GM21825 (cell line): ENCODE measurements around the gene PDLIM5.
"Not testable (repeated sequence)": the region's sequence is repeated elsewhere in the genome, so short reads cannot be mapped to it uniquely, and the experiment has no call there.

Experiments
- ATAC-seq: cut with Tn5 transposase; IDR thresholded peaks from one replicate; pipeline ENCODE4 v1.9.1; 2021; ENCODE audit warnings: mild to moderate bottlenecking, moderate library complexity; ENCODE audit not compliant: unreplicated experiment

The PDLIM5 gene

DNA sequence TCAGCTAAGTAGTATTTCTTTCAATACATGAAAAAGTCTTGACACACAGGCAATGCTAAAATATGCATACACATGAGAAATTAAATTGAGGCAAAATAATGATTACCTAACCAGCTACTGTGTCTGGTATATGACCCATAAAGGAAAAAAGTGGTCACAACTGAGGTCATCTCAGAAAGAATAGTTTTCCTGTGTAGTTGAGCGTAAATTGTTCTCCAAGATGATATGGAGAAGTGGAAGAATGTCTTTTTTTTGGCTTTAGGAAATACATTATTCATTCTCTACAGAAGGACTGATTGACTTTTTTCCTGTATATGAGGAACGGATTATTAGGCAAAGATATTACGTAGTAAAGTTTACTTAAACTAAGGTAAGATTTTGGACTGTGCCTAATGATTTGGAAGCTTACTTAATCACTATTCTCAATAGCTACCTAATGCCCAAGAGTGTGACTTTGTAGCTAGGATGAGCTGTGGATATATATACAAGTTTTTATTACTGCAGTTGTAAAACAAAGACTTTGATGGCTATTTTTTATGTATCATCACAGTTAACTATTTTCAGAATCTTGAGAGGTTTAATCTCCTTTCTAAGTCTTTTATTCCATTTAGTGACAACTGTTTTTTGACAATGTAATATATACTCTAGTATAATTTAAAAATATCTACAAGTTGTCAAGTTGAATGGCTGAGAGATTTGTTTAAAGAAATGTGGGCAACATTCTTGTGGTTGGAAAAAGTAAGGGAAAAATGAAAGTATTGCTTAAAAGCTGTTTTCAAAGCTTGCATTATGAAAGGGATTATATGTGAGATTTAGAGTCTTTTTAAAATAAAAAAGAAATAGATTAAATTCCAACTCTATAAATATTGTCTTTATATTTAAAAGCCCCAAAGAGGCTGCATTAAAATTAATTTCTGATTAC is 100.2 kb downstream of the PDLIM5 start:
- no peak for ATAC-seq

DNA sequence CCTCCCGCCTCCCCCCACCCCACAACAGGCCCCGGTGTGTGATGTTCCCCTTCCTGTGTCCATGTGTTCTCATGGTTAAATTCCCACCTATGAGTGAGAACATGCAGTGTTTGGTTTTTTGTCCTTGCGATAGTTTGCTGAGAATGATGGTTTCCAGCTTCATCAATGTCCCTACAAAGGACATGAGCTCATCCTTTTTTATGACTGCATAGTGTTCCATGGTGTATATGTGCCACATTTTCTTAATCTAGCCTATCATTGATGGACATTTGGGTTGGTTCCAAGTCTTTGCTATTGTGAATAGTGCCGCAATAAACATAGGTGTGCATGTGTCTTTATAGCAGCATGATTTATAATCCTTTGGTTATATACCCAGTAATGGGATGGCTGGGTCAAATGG is 104.3 kb downstream of the PDLIM5 start:
- not testable (repeated sequence) for ATAC-seq

DNA sequence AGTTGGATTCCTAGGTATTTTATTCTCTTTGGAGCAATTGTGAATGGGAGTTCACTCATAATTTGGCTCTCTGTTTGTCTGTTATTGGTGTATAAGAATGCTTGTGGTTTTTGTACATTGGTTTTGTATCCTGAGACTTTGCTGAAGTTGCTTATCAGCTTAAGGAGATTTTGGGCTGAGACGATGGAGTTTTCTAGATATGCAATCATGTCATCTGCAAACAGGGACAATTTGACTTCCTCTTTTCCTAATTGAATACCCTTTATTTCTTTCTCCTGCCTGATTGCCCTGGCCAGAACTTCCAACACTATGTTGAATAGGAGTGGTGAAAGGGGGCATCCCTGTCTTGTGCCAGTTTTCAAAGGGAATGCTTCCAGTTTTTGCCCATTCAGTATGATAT is 105.9 kb downstream of the PDLIM5 start:
- not testable (repeated sequence) for ATAC-seq

DNA sequence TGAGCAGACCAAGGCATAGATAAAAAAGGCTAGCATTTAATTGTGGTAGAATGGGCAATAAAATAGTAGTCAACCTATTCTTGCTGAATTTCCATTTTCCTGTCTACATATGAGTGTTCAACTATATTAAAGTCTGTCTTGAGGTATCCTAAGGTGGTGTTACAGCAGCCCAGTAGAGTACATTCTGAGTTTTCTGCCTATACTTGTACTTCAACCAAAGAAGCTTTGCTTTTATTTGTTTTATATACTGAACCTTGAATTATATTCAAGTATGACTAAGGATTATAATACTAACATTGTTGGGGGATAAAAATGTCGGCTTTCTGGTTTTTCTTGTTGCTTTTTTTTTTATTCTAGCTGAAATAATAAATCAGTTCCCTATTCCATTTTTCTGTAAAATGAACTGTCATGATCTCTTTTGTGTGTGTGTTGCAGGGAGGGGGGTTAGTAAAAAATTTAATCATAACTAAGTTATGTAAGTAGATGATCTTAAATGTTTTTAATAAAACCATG is 106.7 kb downstream of the PDLIM5 start:
- no peak for ATAC-seq

DNA sequence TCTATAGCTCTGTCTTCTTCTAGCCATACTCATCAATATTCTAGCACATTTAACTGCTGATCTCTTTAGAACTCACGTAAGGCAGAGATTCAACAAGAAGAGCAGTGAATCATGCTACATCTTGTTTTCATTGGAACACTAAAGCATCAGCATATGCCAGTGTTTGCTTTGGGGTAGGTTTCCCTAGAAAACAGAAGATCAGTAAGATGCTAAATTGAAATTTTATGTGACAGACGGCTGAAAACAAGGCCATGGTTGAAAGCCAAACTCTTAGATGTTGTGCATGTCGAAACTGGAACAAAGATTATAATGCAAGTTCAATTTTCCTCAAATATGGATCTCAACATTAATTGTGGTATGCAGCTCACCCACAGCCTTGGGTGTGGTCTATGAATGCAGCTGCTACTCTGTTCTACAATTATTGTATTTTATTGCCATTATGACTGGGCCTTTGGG is 107.6 kb downstream of the PDLIM5 start:
- ATAC-seq: no peak

DNA sequence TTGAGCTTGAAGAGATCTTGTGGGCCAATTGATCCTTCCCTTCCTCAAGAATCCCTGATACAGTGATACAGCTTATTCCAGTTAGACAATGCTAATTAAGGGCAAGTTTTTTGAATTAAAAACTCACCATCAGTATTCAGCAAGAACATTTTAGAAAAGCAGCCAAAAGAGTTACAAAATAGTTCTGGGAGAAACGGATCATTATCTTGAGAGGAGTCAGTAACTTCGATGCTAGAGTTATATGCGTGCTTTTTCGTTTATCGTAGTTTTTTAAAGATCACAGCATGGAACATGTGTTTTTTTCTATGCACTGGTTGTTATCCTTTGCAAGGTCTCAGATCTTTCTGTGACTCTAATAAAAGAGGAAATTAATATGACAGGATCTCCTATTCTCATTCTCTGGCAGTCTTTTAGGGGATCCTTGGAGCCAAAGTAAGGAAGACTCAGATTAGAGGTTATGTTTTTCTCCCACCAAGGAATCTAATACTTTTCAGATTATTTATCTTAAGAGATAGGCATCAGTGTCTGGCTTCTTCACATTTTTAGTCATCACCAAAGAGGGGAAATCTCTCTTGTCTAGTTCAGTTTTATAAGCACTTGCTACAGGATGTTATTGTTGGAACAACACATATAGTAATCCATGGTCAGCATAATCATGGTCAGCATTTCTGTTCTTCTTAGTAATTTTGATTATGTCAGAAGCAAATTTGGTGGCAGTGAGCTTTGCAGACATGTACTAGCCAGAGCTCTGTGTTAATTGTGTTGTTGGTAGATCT is 109.7 kb downstream of the PDLIM5 start:
- no peak for ATAC-seq

DNA sequence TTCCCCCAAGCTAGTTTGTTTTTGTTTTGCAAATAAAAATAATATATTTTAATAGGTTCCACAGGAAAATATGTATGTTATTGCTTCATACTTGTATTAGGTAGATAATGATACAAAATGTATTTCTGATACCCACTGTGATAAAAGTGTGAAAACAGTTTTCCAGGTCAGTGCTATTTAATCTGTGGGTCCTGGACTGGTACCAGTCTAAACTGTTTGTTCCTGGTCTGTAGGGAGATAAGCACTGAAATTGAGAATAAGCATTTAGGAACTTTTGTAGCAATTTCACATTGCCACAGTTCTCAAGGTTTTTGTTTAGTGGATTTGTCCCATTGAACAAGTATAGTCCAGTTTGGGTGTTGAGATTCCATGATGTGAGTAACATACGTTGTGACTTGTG is 110.5 kb downstream of the PDLIM5 start:
- ATAC-seq: no peak

DNA sequence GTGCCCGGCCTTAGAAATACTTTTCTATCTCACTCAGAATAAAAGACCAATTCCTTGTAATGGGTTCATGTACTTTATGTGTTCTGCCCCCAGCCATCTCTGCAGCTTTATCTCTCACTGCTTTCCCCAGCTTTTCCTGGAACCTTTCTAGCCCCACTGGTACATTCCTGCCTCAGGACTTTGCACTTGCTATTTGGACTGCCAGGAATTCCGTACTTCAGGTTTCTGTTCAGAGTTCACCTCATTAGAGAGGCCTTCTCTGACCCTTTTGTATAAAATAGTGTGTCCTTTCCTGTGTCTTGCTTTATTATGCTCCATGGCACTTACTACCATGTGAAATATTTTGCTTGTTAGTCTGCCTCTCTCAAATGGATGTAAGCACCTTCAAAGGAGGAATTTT is 112.5 kb downstream of the PDLIM5 start:
- no peak for ATAC-seq

DNA sequence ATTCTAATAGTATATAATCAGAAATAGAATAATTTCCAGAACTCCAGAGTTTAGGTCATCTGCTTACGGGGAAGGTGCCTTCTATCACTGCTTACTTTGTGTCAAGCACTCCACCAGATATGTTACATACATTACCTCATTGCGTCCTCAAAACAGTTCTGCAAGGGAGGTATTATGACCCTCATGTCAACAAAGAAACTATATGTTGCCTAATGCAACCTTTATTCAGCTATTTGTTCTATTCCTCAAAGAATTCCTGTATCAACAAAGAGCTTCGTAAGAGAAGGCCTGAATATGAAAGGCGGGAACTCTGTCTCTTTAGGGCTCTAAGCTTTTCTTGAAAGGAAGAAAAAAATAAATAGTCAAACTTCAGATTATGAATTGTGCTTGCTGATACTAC is 114.7 kb downstream of the PDLIM5 start:
- no peak for ATAC-seq

DNA sequence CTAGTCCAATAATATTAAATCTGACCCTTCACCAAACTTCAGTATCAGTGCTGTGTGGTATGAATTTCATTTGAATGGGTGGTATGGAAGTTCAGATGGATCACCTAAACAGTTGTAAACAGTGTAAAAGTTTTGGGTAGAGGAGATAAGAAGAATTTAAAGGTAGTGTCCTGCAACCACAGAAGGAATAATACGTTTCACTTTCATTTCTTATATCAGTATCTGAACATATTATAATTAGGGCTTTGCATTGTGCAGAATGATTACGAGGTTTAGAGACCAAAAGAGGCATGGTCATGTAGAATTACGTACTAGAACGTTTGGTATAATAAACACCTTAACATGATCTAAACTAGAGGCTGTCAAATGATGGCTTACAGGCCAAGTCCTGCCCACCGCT is 116.1 kb downstream of the PDLIM5 start:
- ATAC-seq: peak; percentile 74

DNA sequence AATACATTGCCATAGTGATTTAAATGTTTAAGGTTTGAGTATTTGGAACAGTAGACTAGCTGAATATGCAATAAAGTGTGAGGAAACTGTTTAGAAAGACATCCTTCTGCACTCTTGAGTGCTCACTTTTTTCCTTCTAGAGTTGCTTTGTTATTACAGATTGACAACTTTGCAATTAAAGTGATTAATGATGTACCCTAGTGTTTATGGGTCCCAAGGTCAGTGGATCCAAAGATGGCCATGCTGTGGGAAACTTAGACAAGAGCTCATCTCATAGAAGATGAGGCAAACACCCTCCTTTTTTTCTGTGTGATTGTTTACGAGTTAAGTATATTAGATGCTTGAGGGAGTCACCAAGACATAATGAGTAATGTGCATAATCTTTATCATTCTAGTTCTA is 118.8 kb downstream of the PDLIM5 start:
- no peak for ATAC-seq

DNA sequence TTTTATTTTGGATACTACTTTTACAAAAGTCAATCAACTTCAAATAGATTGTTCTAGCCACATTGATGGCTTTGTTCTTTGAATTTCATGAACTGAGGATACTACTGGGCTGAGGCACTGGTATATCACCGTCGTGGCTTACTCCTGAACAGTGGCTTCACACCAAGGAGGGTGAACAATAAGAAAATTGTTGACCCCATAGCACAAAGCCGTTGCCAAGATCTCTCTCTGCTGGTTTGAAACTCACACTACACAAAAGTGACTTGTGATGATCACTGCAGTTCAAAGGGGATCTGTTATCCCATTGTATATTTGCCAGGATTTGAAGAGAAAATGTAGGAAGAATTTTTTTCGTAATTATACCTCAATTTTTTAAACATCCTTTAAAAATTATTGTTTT is 119.6 kb downstream of the PDLIM5 start:
- no peak for ATAC-seq

DNA sequence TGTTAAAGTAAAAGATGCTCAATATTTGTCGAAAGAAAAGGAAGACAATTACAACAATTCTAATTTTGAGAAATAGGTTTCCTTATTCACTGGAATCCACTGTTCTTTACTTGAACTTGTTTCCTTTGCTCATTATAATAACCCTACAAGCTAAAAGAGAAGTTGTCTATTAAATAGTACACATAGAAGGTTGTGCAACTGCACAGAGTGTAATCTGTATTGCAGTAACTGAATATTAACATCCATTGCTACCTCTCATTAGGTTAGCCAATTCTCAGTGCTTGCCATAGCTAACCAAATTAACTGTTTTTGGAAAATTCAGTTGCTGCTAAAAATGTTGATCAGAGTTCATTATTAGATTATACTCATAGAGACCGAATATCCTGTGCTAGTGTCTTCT is 120.0 kb downstream of the PDLIM5 start:
- no peak for ATAC-seq

DNA sequence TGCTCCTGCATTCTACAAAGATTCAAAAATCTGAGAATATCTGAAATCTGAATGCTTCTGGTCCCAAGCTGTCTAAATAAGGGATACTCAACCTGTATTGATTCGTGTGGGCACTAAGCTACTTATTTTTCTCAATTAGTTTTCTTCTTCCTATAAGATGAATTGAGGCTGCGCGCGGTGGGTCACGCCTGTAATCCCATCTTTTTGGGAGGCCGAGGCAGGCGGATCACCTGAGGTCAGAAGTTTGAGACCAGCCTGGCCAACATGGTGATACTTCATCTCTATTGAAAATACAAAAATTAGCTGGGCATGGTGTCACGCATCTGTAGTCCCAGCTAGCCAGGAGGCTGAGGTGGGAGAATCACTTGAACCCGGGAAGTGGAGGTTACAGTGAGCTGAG is 122.3 kb downstream of the PDLIM5 start:
- ATAC-seq: no peak

DNA sequence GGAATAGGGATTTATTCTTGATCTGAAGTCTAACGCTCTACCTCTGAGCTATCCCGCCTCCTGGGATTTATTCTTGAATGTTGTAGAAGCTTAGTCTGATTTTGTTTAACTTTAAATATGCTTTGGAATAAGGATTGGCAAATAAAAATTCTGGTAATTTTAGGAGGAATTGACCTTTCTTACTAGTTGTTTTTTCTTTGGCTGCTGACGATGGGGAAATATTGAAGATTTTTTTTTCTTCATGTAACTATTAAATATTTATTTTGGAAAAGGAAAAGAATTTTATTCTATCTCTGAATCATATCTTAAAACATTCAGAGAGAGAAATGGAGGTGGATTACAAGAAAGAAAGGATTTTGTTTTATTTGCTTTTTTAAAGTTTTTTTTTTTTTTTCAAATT is 122.9 kb downstream of the PDLIM5 start:
- ATAC-seq: no peak

DNA sequence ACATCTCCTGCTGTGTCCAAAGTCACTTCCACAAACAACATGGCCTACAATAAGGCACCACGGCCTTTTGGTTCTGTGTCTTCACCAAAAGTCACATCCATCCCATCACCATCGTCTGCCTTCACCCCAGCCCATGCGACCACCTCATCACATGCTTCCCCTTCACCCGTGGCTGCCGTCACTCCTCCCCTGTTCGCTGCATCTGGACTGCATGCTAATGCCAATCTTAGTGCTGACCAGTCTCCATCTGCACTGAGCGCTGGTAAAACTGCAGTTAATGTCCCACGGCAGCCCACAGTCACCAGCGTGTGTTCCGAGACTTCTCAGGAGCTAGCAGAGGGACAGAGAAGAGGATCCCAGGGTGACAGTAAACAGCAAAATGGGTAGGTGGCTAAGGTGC is 123.9 kb downstream of the PDLIM5 start:
- ATAC-seq: no peak

DNA sequence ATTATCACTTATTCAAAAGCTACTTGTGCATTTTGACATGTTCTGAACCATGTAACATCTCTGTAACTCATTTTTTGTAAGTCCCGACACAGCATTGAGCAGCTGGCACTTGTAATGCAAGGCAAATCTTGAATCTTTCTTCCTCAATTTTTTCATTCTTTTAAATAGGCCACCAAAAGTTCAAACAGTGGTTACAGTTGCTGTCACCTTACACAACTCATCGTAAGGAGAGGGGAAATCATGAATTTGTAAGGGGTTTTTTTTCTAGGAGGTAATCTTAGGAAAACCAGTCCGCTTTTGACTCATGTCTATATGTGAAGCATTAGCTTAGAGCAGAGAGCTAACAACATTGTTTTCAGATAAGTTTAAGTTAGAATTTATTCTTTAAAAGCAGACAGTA is 124.5 kb downstream of the PDLIM5 start:
- no peak for ATAC-seq

DNA sequence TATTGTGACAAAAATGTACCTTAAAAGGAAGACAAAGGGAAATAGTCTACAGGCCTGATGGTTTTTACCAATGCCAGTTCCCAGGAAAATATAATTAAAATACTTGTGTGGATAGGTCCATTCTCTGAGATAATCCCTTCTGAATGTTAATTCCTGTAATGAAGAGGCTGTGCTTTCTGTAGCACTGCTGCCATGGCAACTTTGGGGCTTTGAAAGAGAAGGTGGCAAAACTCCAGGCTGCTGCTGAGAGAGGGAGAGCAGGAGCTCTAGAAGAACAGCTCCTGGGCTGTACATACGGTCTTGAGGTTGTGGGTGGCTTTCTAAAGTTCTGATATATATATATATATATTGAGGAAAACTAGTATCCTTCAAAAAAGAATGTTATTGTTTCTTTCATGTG is 125.4 kb downstream of the PDLIM5 start:
- no peak for ATAC-seq

DNA sequence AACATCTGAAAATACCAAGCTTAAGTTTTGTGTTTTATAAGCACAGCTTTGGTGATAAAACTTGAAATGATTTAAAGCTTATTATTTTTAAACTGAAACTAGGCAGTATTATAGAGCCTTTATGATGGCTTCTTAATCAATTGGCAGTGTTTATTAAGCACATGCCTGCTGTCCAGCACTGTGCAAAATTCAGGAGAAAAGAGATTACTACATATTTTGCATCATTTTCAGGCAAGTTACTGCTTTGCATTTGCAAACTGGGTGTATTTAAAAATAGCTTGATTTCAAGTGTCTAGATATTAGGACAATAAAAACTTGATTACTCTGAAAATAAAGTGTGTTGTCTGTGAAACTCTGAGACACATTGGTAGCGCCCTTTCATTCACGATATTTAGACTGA is 126.5 kb downstream of the PDLIM5 start:
- no peak for ATAC-seq

DNA sequence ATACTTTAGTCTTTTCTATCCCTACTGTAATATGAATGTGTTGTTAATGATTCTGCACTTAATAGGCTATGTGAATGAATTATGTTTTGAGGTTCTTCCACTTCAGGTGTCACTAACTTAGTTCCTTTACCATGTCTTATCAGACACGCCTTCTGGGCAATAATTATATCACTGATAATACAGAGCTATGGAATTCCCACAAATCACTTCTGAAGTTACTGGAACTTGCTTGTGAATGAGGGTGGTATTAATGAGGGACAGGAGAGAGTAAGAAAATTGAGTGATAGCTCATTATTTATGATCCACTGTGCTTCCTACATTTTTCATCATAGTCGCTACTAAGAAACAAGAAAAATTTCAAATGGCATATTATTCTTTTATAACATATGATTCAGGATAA is 130.0 kb downstream of the PDLIM5 start:
- ATAC-seq: no peak

DNA sequence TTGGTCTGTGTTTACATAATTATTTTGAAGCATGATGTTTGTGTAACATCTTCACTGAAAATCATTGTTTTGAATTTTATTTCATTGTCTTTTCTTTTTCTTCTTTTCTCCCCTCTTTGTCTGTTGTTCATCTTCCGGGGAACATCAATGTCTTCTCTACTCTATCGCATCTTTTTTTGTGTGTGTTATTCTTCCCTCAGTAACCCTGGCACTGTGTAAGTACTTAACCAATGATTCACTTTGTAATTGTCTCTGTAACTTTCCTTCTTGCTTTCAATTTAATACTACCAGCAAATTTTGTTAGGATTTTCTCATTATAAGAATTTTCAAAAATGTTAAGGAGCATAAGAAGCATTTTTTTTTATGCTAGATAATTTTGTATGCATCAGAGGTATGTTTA is 130.8 kb downstream of the PDLIM5 start:
- no peak for ATAC-seq
